Amniotic stem cell (primary cell): ENCODE data around the gene ATF7IP.

Source experiments
- DNase-seq: peaks from one replicate; lab custom pipeline; 2025; lab: John Stamatoyannopoulos, UW

ATF7IP gene

GRCh38 chr12:14481201-14481600 lies 115.7 kb downstream of the ATF7IP start:
- no peak for DNase-seq

- DNase-seq = no peak
These were observed 116.9 kb downstream of the ATF7IP start for GRCh38 chr12:14482361-14482760.

- no peak for DNase-seq
These were observed 117.4 kb downstream of the ATF7IP start for GRCh38 chr12:14482886-14483285.

GRCh38 chr12:14495326-14495725 lies 129.8 kb downstream of the ATF7IP start:
- no peak for DNase-seq

GRCh38 chr12:14505626-14506596 lies 140.4 kb downstream of the ATF7IP start:
- DNase-seq = no peak

GRCh38 chr12:14510574-14510973 lies 145.1 kb downstream of the ATF7IP start:
- no peak for DNase-seq

GRCh38 chr12:14514154-14514842 lies 148.8 kb downstream of the ATF7IP start:
- no peak for DNase-seq

GRCh38 chr12:14514946-14515345 lies 149.5 kb downstream of the ATF7IP start:
- DNase-seq = no peak

- no peak for DNase-seq
These were observed 156.3 kb downstream of the ATF7IP start for GRCh38 chr12:14521822-14522221.

GRCh38 chr12:14525964-14526363 lies 160.5 kb downstream of the ATF7IP start:
- no peak for DNase-seq

GRCh38 chr12:14532152-14532551 lies 166.7 kb downstream of the ATF7IP start:
- DNase-seq = no peak

GRCh38 chr12:14537088-14537487 lies 171.6 kb downstream of the ATF7IP start:
- no peak for DNase-seq

GRCh38 chr12:14540801-14541462 lies 175.4 kb downstream of the ATF7IP start:
- no peak for DNase-seq

- DNase-seq = no peak
These were observed 180.0 kb downstream of the ATF7IP start for GRCh38 chr12:14545144-14546124.

- DNase-seq = no peak
These were observed 182.1 kb downstream of the ATF7IP start for GRCh38 chr12:14547571-14547970.

- no peak for DNase-seq
These were observed 183.1 kb downstream of the ATF7IP start for GRCh38 chr12:14548609-14549008.
